ENCODE results near the gene TENT5C.

Gene TENT5C

DNA sequence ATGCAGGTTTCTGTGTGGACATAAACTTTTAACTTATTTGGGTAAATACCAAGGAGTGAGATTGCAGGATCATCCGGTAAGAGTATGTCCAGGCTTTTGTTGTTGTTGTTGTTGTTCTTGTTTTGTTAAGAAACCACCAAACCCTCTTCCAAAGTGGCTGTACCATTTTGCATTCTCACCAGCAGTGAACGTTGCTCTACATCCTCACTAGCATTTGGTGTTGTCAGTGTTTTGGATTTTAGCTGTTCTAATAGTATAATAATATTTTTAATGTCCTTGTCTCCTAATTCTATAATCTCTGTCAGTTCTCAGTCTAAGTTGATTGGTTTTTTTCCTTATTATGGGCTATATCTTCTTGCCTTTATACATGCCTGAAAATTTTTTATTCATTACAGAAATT is 37.8 kb downstream of the TENT5C start:
- no peak overlapping the region for H2BK12ac ChIP-seq (ENCODE audit: low read length in 2 of 2)
- H4K91ac ChIP-seq (ENCODE audit: low read length): no peak overlapping the region
- DNase-seq: no peak
- H3K9me3 ChIP-seq (ENCODE audit: control insufficient read depth, low read length): no peaks in the 10 kb centered on the region
- H3K4me3 ChIP-seq (ENCODE audit: insufficient read depth in 1 of 2, low read depth in 1 of 2, low read length in 2 of 2): no peak overlapping the region
- no peak overlapping the region for H3K27ac ChIP-seq (ENCODE audit: low read length, poor library complexity, severe bottlenecking)
- no peak overlapping the region for H2BK5ac ChIP-seq (ENCODE audit: low read depth, low read length, poor library complexity, severe bottlenecking)
- no peak overlapping the region for H2AK5ac ChIP-seq (ENCODE audit: low read length, severe bottlenecking)
- no peak overlapping the region for H2AFZ ChIP-seq (ENCODE audit: low read depth, low read length)
- no peak overlapping the region for H3K4me2 ChIP-seq (ENCODE audit: low read length, poor library complexity, severe bottlenecking)
- no peaks in the 10 kb centered on the region for H3K36me3 ChIP-seq (ENCODE audit: control insufficient read depth in 1 of 2, insufficient read depth in 2 of 2, low read depth in 1 of 2, low read length in 2 of 2)
- H3K23ac ChIP-seq (ENCODE audit: low read length in 2 of 2): no peak overlapping the region
- H3K4ac ChIP-seq (ENCODE audit: low read depth in 1 of 2, low read length in 2 of 2): no peak overlapping the region
- H3K4me1 ChIP-seq (ENCODE audit: control insufficient read depth, insufficient read depth, low read depth, low read length): no peaks in the 10 kb centered on the region
- H3K18ac ChIP-seq (ENCODE audit: low read depth in 1 of 2, low read length in 2 of 2): no peak overlapping the region
- WGBS: 82% methylated on average over 1 of the region's 2 CpGs
- no peak overlapping the region for H3K9ac ChIP-seq (ENCODE audit: low read length)
- no peaks in the 10 kb centered on the region for H3K79me1 ChIP-seq (replicated peaks; ENCODE audit: low read length, poor library complexity, severe bottlenecking)
- no peak overlapping the region for H3K14ac ChIP-seq (ENCODE audit: low read length in 2 of 2)
- no peak overlapping the region for H2BK120ac ChIP-seq (ENCODE audit: low read depth, low read length)
- peaks cover 27 to 30% of the 10 kb centered on the region in 2 experiments for H3K27me3 ChIP-seq (ENCODE audit: control insufficient read depth in 1 of 2, insufficient read depth in 1 of 2, low read length in 2 of 2)
- no peak overlapping the region for H4K8ac ChIP-seq (ENCODE audit: low read length)
- no peak overlapping the region for H2BK15ac ChIP-seq (ENCODE audit: low read depth, poor library complexity, severe bottlenecking)

DNA sequence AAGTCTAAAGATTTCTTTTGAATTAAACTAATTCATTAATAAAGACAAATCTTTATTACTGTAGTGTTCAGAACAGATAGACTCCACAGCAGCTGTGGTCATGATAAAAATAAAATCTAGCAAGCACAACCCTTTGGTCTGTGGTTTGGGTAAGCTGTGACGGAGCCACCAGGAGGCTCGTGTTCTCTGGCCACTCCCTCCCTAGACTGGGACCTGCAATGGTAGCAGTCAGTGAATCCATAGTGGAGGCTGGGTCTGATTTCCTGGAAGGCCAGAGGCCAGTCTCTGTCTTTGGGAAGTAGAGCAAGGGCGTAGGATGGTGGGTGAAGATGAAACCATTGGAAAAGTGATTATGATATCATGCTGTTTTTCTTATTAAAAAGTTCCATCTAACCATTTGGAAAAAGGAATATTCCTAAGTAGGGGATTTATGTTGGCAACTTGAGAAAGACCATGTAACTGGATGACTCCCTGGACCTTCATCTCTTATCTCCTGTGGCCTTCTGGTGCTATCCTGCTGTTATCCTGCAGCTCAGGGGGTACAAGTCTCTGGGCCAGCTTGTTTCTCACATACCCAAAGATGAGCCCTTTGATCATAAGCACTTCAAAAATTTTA is 39.0 kb downstream of the TENT5C start:
- H3K27me3 ChIP-seq (ENCODE audit: control insufficient read depth in 1 of 2, insufficient read depth in 1 of 2, low read length in 2 of 2): peaks cover 25% of the 10 kb centered on the region in 2 experiments
- no peak overlapping the region for H3K4me2 ChIP-seq (ENCODE audit: low read length, poor library complexity, severe bottlenecking)
- no peak overlapping the region for H2AFZ ChIP-seq (ENCODE audit: low read depth, low read length)
- H3K27ac ChIP-seq (ENCODE audit: low read length, poor library complexity, severe bottlenecking): no peak overlapping the region
- H4K91ac ChIP-seq (ENCODE audit: low read length): no peak overlapping the region
- no peaks in the 10 kb centered on the region for H3K36me3 ChIP-seq (ENCODE audit: control insufficient read depth in 1 of 2, insufficient read depth in 2 of 2, low read depth in 1 of 2, low read length in 2 of 2)
- no peak for DNase-seq
- H3K14ac ChIP-seq (ENCODE audit: low read length in 2 of 2): no peak overlapping the region
- H4K8ac ChIP-seq (ENCODE audit: low read length): no peak overlapping the region
- no peak overlapping the region for H2BK5ac ChIP-seq (ENCODE audit: low read depth, low read length, poor library complexity, severe bottlenecking)
- H2BK12ac ChIP-seq (ENCODE audit: low read length in 2 of 2): no peak overlapping the region
- H3K79me1 ChIP-seq (replicated peaks; ENCODE audit: low read length, poor library complexity, severe bottlenecking): no peaks in the 10 kb centered on the region
- H3K4ac ChIP-seq (ENCODE audit: low read depth in 1 of 2, low read length in 2 of 2): no peak overlapping the region
- H3K23ac ChIP-seq (ENCODE audit: low read length in 2 of 2): no peak overlapping the region
- H3K18ac ChIP-seq (ENCODE audit: low read depth in 1 of 2, low read length in 2 of 2): no peak overlapping the region
- WGBS: 88% methylated on average over 2 of the region's 3 CpGs
- no peak overlapping the region for H2AK5ac ChIP-seq (ENCODE audit: low read length, severe bottlenecking)
- H3K4me3 ChIP-seq (ENCODE audit: insufficient read depth in 1 of 2, low read depth in 1 of 2, low read length in 2 of 2): no peak overlapping the region
- H2BK15ac ChIP-seq (ENCODE audit: low read depth, poor library complexity, severe bottlenecking): no peak overlapping the region
- no peaks in the 10 kb centered on the region for H3K9me3 ChIP-seq (ENCODE audit: control insufficient read depth, low read length)
- no peak overlapping the region for H3K9ac ChIP-seq (ENCODE audit: low read length)
- H2BK120ac ChIP-seq (ENCODE audit: low read depth, low read length): no peak overlapping the region
- no peaks in the 10 kb centered on the region for H3K4me1 ChIP-seq (ENCODE audit: control insufficient read depth, insufficient read depth, low read depth, low read length)

- H3K4me1 ChIP-seq (ENCODE audit: control insufficient read depth, insufficient read depth, low read depth, low read length): no peaks in the 10 kb centered on the region
- no peak overlapping the region for H2BK15ac ChIP-seq (ENCODE audit: low read depth, poor library complexity, severe bottlenecking)
- no peak overlapping the region for H3K4ac ChIP-seq (ENCODE audit: low read depth in 1 of 2, low read length in 2 of 2)
- H2AK5ac ChIP-seq (ENCODE audit: low read length, severe bottlenecking): no peak overlapping the region
- H3K14ac ChIP-seq (ENCODE audit: low read length in 2 of 2): no peak overlapping the region
- H2BK5ac ChIP-seq (ENCODE audit: low read depth, low read length, poor library complexity, severe bottlenecking): no peak overlapping the region
- peaks cover 22 to 25% of the 10 kb centered on the region in 2 experiments for H3K27me3 ChIP-seq (ENCODE audit: control insufficient read depth in 1 of 2, insufficient read depth in 1 of 2, low read length in 2 of 2)
- no peak overlapping the region for H3K27ac ChIP-seq (ENCODE audit: low read length, poor library complexity, severe bottlenecking)
- no peak for DNase-seq
- no peaks in the 10 kb centered on the region for H3K79me1 ChIP-seq (replicated peaks; ENCODE audit: low read length, poor library complexity, severe bottlenecking)
- H2BK120ac ChIP-seq (ENCODE audit: low read depth, low read length): no peak overlapping the region
- H3K23ac ChIP-seq (ENCODE audit: low read length in 2 of 2): no peak overlapping the region
- H4K91ac ChIP-seq (ENCODE audit: low read length): no peak overlapping the region
- 93% methylated on average over 4 of the region's 4 CpGs for WGBS
- H3K9ac ChIP-seq (ENCODE audit: low read length): no peak overlapping the region
- H2BK12ac ChIP-seq (ENCODE audit: low read length in 2 of 2): no peak overlapping the region
- no peaks in the 10 kb centered on the region for H3K36me3 ChIP-seq (ENCODE audit: control insufficient read depth in 1 of 2, insufficient read depth in 2 of 2, low read depth in 1 of 2, low read length in 2 of 2)
- H3K18ac ChIP-seq (ENCODE audit: low read depth in 1 of 2, low read length in 2 of 2): no peak overlapping the region
- H3K9me3 ChIP-seq (ENCODE audit: control insufficient read depth, low read length): no peaks in the 10 kb centered on the region
- no peak overlapping the region for H3K4me3 ChIP-seq (ENCODE audit: insufficient read depth in 1 of 2, low read depth in 1 of 2, low read length in 2 of 2)
- no peak overlapping the region for H4K8ac ChIP-seq (ENCODE audit: low read length)
- H3K4me2 ChIP-seq (ENCODE audit: low read length, poor library complexity, severe bottlenecking): no peak overlapping the region
- H2AFZ ChIP-seq (ENCODE audit: low read depth, low read length): no peak overlapping the region
These were observed 39.5 kb downstream of the TENT5C start for GRCh38 chr1:117645343-117645742.

DNA sequence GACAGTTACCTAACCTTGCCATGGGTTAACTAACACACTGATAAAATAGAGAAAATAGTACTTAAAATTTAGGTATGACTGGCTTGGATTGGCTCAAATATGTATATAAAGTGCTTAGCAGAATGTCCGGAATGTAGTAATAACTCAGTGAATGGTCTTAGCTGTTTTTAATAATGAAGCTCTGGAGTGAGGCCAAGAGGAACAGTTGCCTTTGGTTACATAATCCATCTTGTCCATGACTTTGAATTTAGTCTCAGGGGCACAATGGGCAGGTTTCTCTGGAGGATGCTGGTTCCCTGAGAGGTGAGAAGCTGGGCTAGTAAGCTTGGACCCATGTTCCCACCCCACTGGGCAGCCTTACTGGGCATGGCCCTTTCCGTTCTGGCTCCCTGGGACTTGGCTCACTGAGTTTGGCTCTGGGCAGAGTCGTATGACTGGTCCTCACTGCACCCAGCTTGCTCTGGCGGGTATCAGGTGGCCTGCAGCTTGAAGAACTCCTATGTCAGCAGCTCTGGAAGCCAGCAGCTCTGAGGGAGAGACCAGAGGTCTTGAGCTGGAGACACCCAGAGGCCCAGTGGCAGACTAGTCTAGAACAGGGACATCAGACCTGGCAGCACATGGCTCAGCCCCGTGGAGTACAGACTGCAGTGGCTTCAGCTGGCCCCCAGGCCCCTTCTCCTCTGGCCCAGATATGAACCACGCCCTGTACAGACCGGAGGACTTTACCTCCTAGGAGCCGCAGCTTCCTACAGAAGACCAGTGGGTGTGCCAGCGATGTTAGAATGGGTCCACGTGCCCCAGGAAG is 40.4 kb downstream of the TENT5C start:
- H3K9me3 ChIP-seq (ENCODE audit: control insufficient read depth, low read length): no peaks in the 10 kb centered on the region
- no peak overlapping the region for H3K4me2 ChIP-seq (ENCODE audit: low read length, poor library complexity, severe bottlenecking)
- H3K79me1 ChIP-seq (replicated peaks; ENCODE audit: low read length, poor library complexity, severe bottlenecking): no peaks in the 10 kb centered on the region
- no peak overlapping the region for H2BK15ac ChIP-seq (ENCODE audit: low read depth, poor library complexity, severe bottlenecking)
- no peak overlapping the region for H2AFZ ChIP-seq (ENCODE audit: low read depth, low read length)
- peaks cover 22 to 24% of the 10 kb centered on the region in 2 experiments for H3K27me3 ChIP-seq (ENCODE audit: control insufficient read depth in 1 of 2, insufficient read depth in 1 of 2, low read length in 2 of 2)
- H3K27ac ChIP-seq (ENCODE audit: low read length, poor library complexity, severe bottlenecking): no peak overlapping the region
- H3K4me3 ChIP-seq (ENCODE audit: insufficient read depth in 1 of 2, low read depth in 1 of 2, low read length in 2 of 2): no peak overlapping the region
- H3K36me3 ChIP-seq (ENCODE audit: control insufficient read depth in 1 of 2, insufficient read depth in 2 of 2, low read depth in 1 of 2, low read length in 2 of 2): no peaks in the 10 kb centered on the region
- H3K4me1 ChIP-seq (ENCODE audit: control insufficient read depth, insufficient read depth, low read depth, low read length): no peaks in the 10 kb centered on the region
- H4K91ac ChIP-seq (ENCODE audit: low read length): no peak overlapping the region
- H3K4ac ChIP-seq (ENCODE audit: low read depth in 1 of 2, low read length in 2 of 2): no peak overlapping the region
- H4K8ac ChIP-seq (ENCODE audit: low read length): no peak overlapping the region
- no peak overlapping the region for H2BK12ac ChIP-seq (ENCODE audit: low read length in 2 of 2)
- H2BK5ac ChIP-seq (ENCODE audit: low read depth, low read length, poor library complexity, severe bottlenecking): no peak overlapping the region
- no peak overlapping the region for H3K18ac ChIP-seq (ENCODE audit: low read depth in 1 of 2, low read length in 2 of 2)
- H3K9ac ChIP-seq (ENCODE audit: low read length): no peak overlapping the region
- no peak overlapping the region for H3K14ac ChIP-seq (ENCODE audit: low read length in 2 of 2)
- WGBS: 91% methylated on average over 10 of the region's 10 CpGs
- no peak overlapping the region for H2AK5ac ChIP-seq (ENCODE audit: low read length, severe bottlenecking)
- no peak for DNase-seq
- H2BK120ac ChIP-seq (ENCODE audit: low read depth, low read length): no peak overlapping the region
- no peak overlapping the region for H3K23ac ChIP-seq (ENCODE audit: low read length in 2 of 2)

Data from mesenchymal stem cell (in vitro differentiated cells and primary cell).